ENCODE data around the gene ZNF281.

DNA sequence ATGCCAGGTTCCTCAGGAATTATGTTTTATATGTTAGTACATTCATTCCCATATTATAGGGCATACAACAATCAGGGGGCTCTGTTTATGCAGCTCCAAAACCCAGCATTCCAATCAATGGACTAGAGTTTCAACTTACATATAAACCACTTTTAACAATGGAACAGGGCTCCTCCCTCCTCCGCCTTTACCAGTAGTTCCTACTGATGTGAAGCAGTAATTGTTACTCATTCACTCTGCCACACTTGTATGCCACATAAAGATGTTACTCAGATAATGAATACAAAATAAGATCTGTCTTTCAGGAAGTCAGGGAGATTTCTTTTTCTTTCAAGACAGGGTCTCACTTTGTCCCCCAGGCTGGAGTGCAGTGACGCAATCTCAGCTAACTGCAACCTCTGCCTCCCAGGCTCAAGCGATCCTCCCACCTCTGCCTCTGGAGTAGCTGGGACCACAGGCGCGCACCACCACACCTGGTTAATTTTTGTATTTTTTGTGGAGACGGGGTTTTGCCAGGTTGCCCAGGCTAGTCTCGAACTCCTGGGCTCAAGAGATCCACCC, 17.1 kb downstream of the ZNF281 start:
- TF ChIP-seq RAD21 (IDR thresholded peaks at IDR 0.05) (no peak), JUND (IDR thresholded peaks at IDR 0.05) (no peak), TAF1 (conservative IDR thresholded peaks at IDR 0.05) (no peak), EGR1 (IDR thresholded peaks at IDR 0.05; ENCODE audit: low read depth in 2 of 2) (no peak)
- TF ChIP-seq, protein P1, sequence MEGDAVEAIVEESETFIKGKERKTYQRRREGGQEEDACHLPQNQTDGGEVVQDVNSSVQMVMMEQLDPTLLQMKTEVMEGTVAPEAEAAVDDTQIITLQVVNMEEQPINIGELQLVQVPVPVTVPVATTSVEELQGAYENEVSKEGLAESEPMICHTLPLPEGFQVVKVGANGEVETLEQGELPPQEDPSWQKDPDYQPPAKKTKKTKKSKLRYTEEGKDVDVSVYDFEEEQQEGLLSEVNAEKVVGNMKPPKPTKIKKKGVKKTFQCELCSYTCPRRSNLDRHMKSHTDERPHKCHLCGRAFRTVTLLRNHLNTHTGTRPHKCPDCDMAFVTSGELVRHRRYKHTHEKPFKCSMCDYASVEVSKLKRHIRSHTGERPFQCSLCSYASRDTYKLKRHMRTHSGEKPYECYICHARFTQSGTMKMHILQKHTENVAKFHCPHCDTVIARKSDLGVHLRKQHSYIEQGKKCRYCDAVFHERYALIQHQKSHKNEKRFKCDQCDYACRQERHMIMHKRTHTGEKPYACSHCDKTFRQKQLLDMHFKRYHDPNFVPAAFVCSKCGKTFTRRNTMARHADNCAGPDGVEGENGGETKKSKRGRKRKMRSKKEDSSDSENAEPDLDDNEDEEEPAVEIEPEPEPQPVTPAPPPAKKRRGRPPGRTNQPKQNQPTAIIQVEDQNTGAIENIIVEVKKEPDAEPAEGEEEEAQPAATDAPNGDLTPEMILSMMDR (IDR thresholded peaks at IDR 0.05; ENCODE audit: low read depth, low read length, missing input control), result no peak
- TF ChIP-seq, protein P2, sequence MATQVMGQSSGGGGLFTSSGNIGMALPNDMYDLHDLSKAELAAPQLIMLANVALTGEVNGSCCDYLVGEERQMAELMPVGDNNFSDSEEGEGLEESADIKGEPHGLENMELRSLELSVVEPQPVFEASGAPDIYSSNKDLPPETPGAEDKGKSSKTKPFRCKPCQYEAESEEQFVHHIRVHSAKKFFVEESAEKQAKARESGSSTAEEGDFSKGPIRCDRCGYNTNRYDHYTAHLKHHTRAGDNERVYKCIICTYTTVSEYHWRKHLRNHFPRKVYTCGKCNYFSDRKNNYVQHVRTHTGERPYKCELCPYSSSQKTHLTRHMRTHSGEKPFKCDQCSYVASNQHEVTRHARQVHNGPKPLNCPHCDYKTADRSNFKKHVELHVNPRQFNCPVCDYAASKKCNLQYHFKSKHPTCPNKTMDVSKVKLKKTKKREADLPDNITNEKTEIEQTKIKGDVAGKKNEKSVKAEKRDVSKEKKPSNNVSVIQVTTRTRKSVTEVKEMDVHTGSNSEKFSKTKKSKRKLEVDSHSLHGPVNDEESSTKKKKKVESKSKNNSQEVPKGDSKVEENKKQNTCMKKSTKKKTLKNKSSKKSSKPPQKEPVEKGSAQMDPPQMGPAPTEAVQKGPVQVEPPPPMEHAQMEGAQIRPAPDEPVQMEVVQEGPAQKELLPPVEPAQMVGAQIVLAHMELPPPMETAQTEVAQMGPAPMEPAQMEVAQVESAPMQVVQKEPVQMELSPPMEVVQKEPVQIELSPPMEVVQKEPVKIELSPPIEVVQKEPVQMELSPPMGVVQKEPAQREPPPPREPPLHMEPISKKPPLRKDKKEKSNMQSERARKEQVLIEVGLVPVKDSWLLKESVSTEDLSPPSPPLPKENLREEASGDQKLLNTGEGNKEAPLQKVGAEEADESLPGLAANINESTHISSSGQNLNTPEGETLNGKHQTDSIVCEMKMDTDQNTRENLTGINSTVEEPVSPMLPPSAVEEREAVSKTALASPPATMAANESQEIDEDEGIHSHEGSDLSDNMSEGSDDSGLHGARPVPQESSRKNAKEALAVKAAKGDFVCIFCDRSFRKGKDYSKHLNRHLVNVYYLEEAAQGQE (IDR thresholded peaks at IDR 0.05), result no peak

All from liver (tissue), 3 donors.